GM19238 (cell line): Measurements from ENCODE around the gene PPA1.
"Not testable (repeated sequence)": the region's sequence is repeated elsewhere in the genome, so short reads cannot be mapped to it uniquely, and the experiment has no call there.

Experiments used
- DNase-seq: peaks from one replicate; pipeline ENCODE4 v3.0.0; 2011; ENCODE audit warnings: low spot score; ENCODE audit not compliant: insufficient read length

The PPA1 gene

GRCh38 chr10:70255329-70256299 is 22.4 kb upstream of the PPA1 start:
- DNase-seq, result no peak

DNA sequence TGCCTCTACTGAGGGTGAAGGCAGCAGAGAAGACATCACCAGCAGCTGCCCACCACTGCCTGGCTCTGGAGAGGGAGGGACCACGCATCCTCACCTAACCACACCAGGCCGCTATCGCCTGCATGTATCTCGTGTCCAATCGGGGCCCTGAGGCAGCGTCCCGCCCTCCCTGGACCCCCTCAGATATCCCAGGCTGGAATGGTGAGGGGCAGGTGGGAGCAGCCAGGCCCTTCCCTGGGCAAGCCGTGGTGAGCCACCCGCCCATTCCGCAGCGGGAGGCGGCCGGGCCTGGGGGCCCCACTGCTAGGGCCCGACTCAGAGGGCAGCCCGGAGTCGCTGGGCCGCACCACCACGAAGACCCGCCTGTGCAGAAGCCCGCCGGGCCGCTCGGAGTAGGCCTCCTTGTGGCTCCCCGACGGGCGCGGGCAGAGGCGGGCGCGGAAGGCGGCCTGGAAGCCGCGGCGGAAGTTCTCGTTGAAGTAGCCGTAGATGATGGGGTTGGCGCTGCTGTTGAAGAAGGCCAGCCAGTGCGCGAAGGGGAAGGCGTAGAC is 21.6 kb upstream of the PPA1 start:
- DNase-seq, result no peak

- no peak for DNase-seq
Observed at GRCh38 chr10:70253878-70254765, 20.9 kb upstream of the PPA1 start.

GRCh38 chr10:70250961-70251680 is 17.9 kb upstream of the PPA1 start:
- no peak for DNase-seq

- no peak for DNase-seq
Observed at GRCh38 chr10:70247360-70247759, 14.1 kb upstream of the PPA1 start.

DNA sequence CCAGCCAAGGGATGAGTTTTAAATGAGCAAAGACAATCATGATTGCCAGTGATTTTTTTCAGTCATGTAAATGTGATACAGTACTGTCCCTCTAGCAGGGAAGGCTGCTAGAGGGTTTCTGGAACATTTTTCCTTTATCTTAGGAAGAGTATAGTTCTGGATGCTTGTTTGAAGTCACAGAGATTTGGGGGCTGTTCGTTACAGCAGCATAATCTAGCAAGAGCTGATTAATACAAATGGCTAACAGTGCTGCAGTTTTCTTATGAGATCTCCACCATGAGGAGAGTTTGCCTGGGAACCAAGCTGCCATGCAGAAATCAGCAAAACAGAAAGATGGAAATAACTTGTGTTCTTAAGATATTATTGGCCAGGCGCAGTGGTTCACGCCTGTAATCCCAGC is 7.9 kb upstream of the PPA1 start:
- DNase-seq, result no peak

DNA sequence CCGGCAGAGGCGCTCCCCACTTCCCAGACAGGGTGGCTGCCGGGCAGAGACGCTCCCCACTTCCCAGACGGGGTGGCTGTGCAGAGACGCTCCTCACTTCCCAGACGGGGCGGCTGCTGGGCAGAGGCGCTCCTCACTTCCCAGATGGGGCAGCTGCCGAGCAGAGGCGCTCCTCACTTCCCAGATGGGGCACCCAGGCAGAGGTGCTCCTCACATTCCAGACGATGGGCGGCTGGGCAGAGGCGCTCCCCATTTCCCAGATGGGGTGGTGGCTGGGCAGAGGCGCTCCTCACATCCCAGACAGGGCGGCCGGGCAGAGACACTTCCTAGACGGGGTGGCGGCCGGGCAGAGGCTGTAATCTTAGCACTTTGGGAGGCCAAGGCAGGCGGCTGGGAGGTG is 6.8 kb upstream of the PPA1 start:
- not testable (repeated sequence) for DNase-seq

- DNase-seq, result not testable (repeated sequence)
Observed at GRCh38 chr10:70239077-70239976, 6.1 kb upstream of the PPA1 start.

DNA sequence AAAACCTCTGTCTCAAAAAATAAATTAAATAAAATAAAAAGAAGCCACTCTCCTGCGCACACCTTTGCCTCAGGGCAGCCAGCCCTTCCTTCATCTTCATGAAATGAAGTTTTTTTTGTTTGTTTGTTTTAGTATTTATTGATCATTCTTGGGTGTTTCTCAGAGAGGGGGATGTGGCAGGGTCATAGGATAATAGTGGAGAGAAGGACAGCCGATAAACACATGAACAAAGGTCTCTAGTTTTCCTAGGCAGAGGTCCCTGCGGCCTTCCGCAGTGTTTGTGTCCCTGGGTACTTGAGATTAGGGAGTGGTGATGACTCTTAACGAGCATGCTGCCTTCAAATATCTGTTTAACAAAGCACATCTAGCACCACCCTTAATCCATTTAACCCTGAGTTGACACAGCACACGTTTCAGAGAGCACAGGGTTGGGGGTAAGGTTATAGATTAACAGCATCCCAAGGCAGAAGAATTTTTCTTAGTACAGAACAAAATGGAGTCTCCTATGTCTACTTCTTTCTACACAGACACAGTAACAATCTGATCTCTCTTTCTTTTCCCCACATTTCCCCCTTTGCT is 4.8 kb upstream of the PPA1 start:
- DNase-seq, result not testable (repeated sequence)

GRCh38 chr10:70234668-70235447 is 1.6 kb upstream of the PPA1 start:
- no peak for DNase-seq

GRCh38 chr10:70233939-70234300 is 691 bp upstream of the PPA1 start:
- DNase-seq, result no peak

- no peak for DNase-seq
Observed at GRCh38 chr10:70232859-70233108, 445 bp downstream of the PPA1 start.

DNA sequence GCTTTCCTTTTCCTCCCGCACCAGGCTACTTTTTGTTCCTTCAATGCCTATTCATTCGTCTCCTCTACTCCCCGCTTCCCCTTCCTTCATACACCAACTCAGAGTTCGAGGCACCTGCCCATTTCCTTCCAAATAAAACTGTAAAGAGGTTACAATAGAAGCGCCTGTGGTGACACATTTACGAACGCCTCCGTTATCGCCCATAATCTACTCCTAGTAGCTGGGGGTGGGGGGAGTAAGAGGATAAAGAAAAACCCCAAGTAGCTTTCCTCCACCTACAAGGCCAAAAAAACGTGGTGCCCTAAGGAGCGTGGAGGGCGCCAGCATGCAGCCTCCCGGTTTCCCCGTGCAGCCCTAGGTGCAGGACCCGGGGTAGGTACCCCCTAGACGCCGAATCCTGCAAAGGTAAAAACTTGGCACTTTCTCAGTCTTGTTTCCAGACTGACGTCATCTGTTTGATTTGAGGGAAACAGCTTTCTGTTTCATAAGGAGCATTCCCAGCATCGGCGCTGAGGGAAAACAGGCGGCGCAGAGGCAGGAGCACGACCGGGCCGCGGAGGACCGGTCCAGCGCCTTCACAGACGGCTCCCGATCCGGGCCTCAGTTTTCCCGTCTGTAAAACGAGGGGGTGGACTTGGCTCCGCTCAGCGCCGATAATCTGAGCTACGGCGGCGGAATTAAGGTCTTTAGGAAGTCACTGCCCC is 922 bp downstream of the PPA1 start:
- DNase-seq, result no peak

- no peak for DNase-seq
Observed at GRCh38 chr10:70228491-70228890, 4.7 kb downstream of the PPA1 start.

DNA sequence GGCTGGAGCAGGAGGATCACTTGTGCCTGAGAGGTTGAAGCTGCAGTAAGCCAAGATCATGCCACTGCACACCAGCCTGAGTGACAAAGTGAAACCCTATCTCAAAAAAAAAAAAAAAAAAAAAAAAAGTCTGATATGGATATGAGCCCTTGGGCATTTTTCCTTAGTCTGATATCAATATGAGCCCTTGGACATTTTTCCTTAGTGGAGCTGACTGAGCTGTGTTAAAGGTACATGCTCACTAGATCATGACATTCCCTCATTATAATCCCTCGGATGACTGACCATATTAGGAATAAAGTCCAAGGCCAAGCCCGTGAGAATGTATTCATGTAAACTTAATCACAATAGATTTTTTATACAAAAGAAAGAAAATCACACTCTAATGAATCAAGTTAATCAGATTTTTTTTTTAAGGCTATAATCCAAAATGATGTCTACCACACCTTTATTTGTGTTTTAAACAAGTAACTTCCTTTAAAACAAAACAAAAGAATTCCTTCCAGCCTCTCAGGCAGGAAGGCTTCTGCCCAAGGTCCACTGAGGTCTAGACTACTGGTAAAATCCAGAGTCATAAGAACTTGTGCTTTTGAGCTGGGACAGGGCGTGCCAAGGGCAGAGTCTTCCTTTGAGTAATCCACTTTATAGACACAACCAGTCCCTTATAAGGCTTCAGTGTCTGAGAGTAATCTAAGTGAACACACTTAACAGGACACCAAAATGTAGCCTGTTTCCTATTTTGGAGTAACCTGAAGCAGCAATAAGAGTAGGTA is 5.5 kb downstream of the PPA1 start:
- no peak for DNase-seq

- no peak for DNase-seq
Observed at GRCh38 chr10:70223728-70224127, 9.5 kb downstream of the PPA1 start.

DNA sequence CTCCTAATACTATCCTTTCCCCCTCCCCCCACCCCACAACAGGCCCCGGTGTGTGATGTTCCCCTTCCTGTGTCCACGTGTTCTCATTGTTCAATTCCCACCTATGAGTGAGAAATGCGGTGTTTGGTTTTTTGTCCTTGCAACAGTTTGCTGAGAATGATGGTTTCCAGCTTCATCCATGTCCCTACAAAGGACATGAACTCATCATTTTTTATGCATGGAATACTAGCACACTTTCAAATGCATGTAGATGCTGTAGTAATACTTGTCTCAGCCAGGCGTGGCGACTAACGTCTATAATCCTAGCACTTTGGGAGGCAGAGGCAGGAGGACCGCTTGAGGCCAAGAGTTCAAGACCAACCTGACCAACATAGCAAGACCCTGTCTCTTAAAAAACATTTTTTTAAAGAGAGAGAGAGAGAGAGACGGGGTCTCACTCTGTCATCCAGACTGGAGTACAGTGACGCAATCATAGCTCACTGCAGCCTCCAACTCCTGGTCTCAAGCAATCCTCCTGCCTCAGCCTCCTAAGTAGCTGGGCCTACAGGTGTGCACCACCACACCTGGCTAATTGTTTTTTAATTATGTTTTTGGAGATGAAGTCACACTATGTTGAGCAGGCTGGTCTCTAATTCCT is 10.3 kb downstream of the PPA1 start:
- not testable (repeated sequence) for DNase-seq
